SK-N-SH treated with all-trans-retinoic acid at 6 μM for 48 hours (cell line): ENCODE results near the gene SYCP2.

Source experiments
- ARNTL ChIP-seq: fragments of 450-650 bp; formaldehyde crosslinking; IDR thresholded peaks from 2 replicates; pipeline ENCODE4 v1.5.0; 2020; ENCODE audit warnings: low read depth, mild to moderate bottlenecking, moderate library complexity, borderline replicate concordance
- CREB5 ChIP-seq: fragments of 250-450 bp; sonication (Bioruptor Pico); IDR thresholded peaks from 2 replicates; pipeline ENCODE4 v1.5.1; 2020; ENCODE audit warnings: low read depth, mild to moderate bottlenecking, moderate library complexity
- CSDC2 ChIP-seq: fragments of 250-450 bp; sonication (Bioruptor Pico); IDR thresholded peaks from 2 replicates; pipeline ENCODE4 v1.5.0; 2020; ENCODE audit warnings: mild to moderate bottlenecking, moderate library complexity
- PATZ1 ChIP-seq: fragments of 250-450 bp; sonication (Bioruptor Pico); IDR thresholded peaks from 2 replicates; pipeline ENCODE4 v1.8.0; 2020; ENCODE audit warnings: mild to moderate bottlenecking, moderate library complexity, borderline replicate concordance
- TSHZ2 ChIP-seq: fragments of 250-450 bp; sonication (Bioruptor Pico); IDR thresholded peaks from 2 replicates; pipeline ENCODE4 v1.5.0; 2020; ENCODE audit warnings: mild to moderate bottlenecking, moderate library complexity
- ZC3H10 ChIP-seq: fragments of 250-450 bp; sonication (Bioruptor Pico); IDR thresholded peaks from 2 replicates; pipeline ENCODE4 v1.5.1; 2021; ENCODE audit warnings: mild to moderate bottlenecking, moderate library complexity
- ZFP3 ChIP-seq: fragments of 250-450 bp; sonication (Bioruptor Pico); IDR thresholded peaks from 2 replicates; pipeline ENCODE4 v1.5.0; 2020; ENCODE audit warnings: mild to moderate bottlenecking, moderate library complexity
- ZFP30 ChIP-seq: fragments of 450-650 bp; formaldehyde crosslinking; IDR thresholded peaks from 2 replicates; pipeline ENCODE4 v1.5.0; 2022; ENCODE audit warnings: mild to moderate bottlenecking, moderate library complexity
- ZNF565 ChIP-seq: fragments of 450-650 bp; formaldehyde crosslinking; conservative IDR thresholded peaks from 2 replicates; pipeline ENCODE4 v1.5.0; 2020; ENCODE audit warnings: low read depth, mild to moderate bottlenecking, moderate library complexity

- TF ChIP-seq ZNF565 (CRISPR knock-in tag) (no peak), ZFP3 (CRISPR knock-in tag) (no peak), CSDC2 (CRISPR knock-in tag) (no peak), TSHZ2 (CRISPR knock-in tag) (no peak), PATZ1 (CRISPR knock-in tag) (no peak), ZC3H10 (CRISPR knock-in tag) (no peak), ARNTL (CRISPR knock-in tag) (no peak), CREB5 (CRISPR knock-in tag) (no peak), ZFP30 (CRISPR knock-in tag) (no peak)
These were observed 88.0 kb downstream of the SYCP2 start for GRCh38 chr20:59845472-59845871.
